A549 (cell line): ENCODE data around the gene COMT.

ENCODE experiments used
- BHLHE40 ChIP-seq: IDR thresholded peaks from 2 replicates; pipeline ENCODE4 v1.6.1; 2012; ENCODE audit warnings: low read depth, low read length, inconsistent platforms
- KDM5A ChIP-seq: fragments of 200-600 bp; sonication (generic); IDR thresholded peaks from 2 replicates; pipeline ENCODE4 v1.6.1; 2016; ENCODE audit warnings: antibody characterized with exemption, mild to moderate bottlenecking
- POLR2A ChIP-seq: IDR thresholded peaks from 2 replicates; pipeline ENCODE4 v1.6.1; 2012; ENCODE audit warnings: mild to moderate bottlenecking, low read length
- POLR2AphosphoS2 ChIP-seq: conservative IDR thresholded peaks from 2 replicates; pipeline ENCODE4 v1.6.1; 2012; ENCODE audit warnings: low read length, improper control_type of control experiment, inconsistent platforms
- RCOR1 ChIP-seq: fragments of 150-350 bp; IDR thresholded peaks from 2 replicates; pipeline ENCODE4 v1.6.1; 2014; ENCODE audit warnings: antibody characterized with exemption, low read length, low read depth
- USF2 ChIP-seq: fragments of 450-650 bp; IDR thresholded peaks from 2 replicates; pipeline ENCODE4 v1.6.1; 2014; ENCODE audit warnings: antibody characterized with exemption
- TF ChIP-seq, protein P1 (sequence below): fragments of >200 bp; sonication (Bioruptor Twin); formaldehyde crosslinking; IDR thresholded peaks from 3 replicates; pipeline ENCODE4 v1.5.1; 2016

DNA sequence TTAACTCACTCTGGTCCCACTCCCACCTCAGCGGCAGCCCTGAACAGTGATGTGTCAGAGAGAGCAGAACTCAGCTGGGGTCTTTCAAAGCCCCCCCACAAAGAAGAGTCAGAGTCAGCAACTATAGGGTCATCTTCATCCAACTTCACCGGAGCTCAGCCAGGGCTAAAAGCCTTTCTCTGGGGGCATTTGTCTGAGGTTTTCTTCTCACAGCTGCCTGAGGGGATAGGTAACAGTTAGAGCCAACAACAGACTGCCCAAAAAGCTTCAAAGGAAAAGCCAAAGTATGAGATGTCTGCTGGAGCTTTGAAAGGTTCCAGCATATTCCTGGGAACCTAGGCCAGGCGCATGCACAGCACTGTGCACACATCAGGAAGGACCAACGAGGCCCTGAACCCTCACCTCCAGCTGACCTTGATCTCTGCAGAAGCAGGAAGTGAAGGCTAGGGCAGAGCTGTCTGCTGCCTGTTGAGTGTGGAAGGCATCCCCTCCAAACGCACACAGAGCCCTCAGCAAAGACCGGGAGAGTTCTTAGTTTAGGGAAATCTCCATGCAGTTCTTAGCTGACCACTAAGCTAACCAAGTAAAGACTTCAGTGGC is 28.1 kb upstream of the COMT start:
- no peak for TF ChIP-seq POLR2AphosphoS2
- no peak for TF ChIP-seq KDM5A
- TF ChIP-seq USF2, result no peak
- TF ChIP-seq, protein P1, sequence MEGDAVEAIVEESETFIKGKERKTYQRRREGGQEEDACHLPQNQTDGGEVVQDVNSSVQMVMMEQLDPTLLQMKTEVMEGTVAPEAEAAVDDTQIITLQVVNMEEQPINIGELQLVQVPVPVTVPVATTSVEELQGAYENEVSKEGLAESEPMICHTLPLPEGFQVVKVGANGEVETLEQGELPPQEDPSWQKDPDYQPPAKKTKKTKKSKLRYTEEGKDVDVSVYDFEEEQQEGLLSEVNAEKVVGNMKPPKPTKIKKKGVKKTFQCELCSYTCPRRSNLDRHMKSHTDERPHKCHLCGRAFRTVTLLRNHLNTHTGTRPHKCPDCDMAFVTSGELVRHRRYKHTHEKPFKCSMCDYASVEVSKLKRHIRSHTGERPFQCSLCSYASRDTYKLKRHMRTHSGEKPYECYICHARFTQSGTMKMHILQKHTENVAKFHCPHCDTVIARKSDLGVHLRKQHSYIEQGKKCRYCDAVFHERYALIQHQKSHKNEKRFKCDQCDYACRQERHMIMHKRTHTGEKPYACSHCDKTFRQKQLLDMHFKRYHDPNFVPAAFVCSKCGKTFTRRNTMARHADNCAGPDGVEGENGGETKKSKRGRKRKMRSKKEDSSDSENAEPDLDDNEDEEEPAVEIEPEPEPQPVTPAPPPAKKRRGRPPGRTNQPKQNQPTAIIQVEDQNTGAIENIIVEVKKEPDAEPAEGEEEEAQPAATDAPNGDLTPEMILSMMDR, result no peak
- TF ChIP-seq POLR2A, result no peak
- no peak for TF ChIP-seq BHLHE40
- no peak for TF ChIP-seq RCOR1
